K562 (cell line): ENCODE measurements around the gene DHRS2. TPM values are rescaled to one million over a fixed set of nuclear protein-coding genes. Genes with fewer than 3 reads are reported as not detected.

Source experiments
- BRCA1 ChIP-seq, 2 experiments: fragments of 450-650 bp in 1 of 2; sonication (generic) in 1 of 2; formaldehyde crosslinking in 1 of 2; IDR thresholded peaks; 2 replicates each; pipeline versions ENCODE4 v1.5.0 to v1.6.1; 2017 to 2020; ENCODE audit warnings: mild to moderate bottlenecking in 1 of 2, missing genetic modification reagents in 1 of 2
- BRF1 ChIP-seq: IDR thresholded peaks from 3 replicates; pipeline ENCODE4 v1.6.1; 2011; ENCODE audit warnings: borderline replicate concordance, mild to moderate bottlenecking; ENCODE audit not compliant: insufficient read length; ENCODE audit errors: extremely low read depth
- CTBP1 ChIP-seq: fragments of 450-650 bp; IDR thresholded peaks from 2 replicates; pipeline ENCODE4 v1.6.1; 2016; ENCODE audit warnings: borderline replicate concordance
- HEY1 ChIP-seq: fragments of 250-450 bp; sonication (Bioruptor Pico); IDR thresholded peaks from 2 replicates; pipeline ENCODE4 v1.5.0; 2020; ENCODE audit warnings: mild to moderate bottlenecking, moderate library complexity, borderline replicate concordance
- NR4A1 ChIP-seq, 2 experiments: fragments of 250-450 bp in 1 of 2; fragments of 450-650 bp in 1 of 2; sonication (Bioruptor Pico) in 1 of 2; IDR thresholded peaks; 2 replicates each; pipeline versions ENCODE4 v1.4.0 to v1.6.1; 2016 to 2020; ENCODE audit warnings: mild to moderate bottlenecking in 2 of 2, missing compliant biosample characterization in 1 of 2, missing genetic modification characterization in 1 of 2, moderate library complexity in 1 of 2
- NRF1 ChIP-seq, 2 experiments: fragments of 450-650 bp; IDR thresholded peaks in 1 of 2; conservative IDR thresholded peaks in 1 of 2; 2 replicates each; pipeline ENCODE4 v1.6.1; 2014; ENCODE audit warnings: mild to moderate bottlenecking in 2 of 2
- PRDM10 ChIP-seq: fragments of 450-650 bp; IDR thresholded peaks from 2 replicates; pipeline ENCODE4 v1.6.1; 2018; ENCODE audit not compliant: partially characterized antibody
- PTTG1 ChIP-seq: fragments of 450-650 bp; IDR thresholded peaks from 2 replicates; pipeline ENCODE4 v1.6.1; 2016; ENCODE audit warnings: low read depth, mild to moderate bottlenecking, missing genetic modification characterization, missing compliant biosample characterization
- RBM34 ChIP-seq: fragments of 200-400 bp; formaldehyde crosslinking; IDR thresholded peaks from 2 replicates; pipeline ENCODE4 v1.6.1; 2018; ENCODE audit warnings: low read length, borderline replicate concordance; ENCODE audit not compliant: insufficient read depth
- SAFB ChIP-seq: fragments of 200-400 bp; formaldehyde crosslinking; IDR thresholded peaks from 2 replicates; pipeline ENCODE4 v1.6.1; 2017; ENCODE audit warnings: low read depth, low read length, borderline replicate concordance
- SETDB1 ChIP-seq: IDR thresholded peaks from one replicate; pipeline ENCODE4 v1.6.1; 2012; ENCODE audit warnings: low read length, control low read depth, inconsistent platforms
- SMARCA5 ChIP-seq: fragments of 450-650 bp; IDR thresholded peaks from 2 replicates; pipeline ENCODE4 v1.6.1; 2016
- SREBF2 ChIP-seq: sonication (generic); formaldehyde crosslinking; IDR thresholded peaks from 2 replicates; pipeline ENCODE4 v1.4.0; 2020; ENCODE audit warnings: mild to moderate bottlenecking, missing genetic modification reagents
- TGIF2 ChIP-seq: sonication (generic); formaldehyde crosslinking; IDR thresholded peaks from 2 replicates; pipeline ENCODE4 v1.8.1; 2022; ENCODE audit warnings: mild to moderate bottlenecking, missing genetic modification reagents, moderate library complexity
- ZNF766 ChIP-seq: fragments of 200-800 bp; sonication (Bioruptor generic); conservative IDR thresholded peaks from 2 replicates; pipeline ENCODE4 v1.6.1; 2016; ENCODE audit warnings: missing genetic modification characterization, missing compliant biosample characterization
- ZNF778 ChIP-seq: fragments of 450-650 bp; formaldehyde crosslinking; IDR thresholded peaks from 2 replicates; pipeline ENCODE4 v1.4.0; 2020; ENCODE audit warnings: mild to moderate bottlenecking, moderate library complexity
- polyA plus RNA-seq, 8 experiments: library from polyadenylated mRNA; depleted of rRNA in 4 of 8; stranded (reverse) in 5 of 8; unstranded in 3 of 8; fragments of >200 nt; fragmentation: Nextera tagmentation in 2 of 8; fragmentation: Illumina TruSeq in 1 of 8; extraction: Ambion mirVana in 2 of 8; extraction: Trizol in 1 of 8; gene quantifications; 2 replicates each; pipeline versions ENCODE4 v1.2.1 to v1.2.3, GENCODE V29; 2011 to 2014; ENCODE audit warnings: inconsistent platforms in 1 of 8, missing spikeins in 1 of 8
- total RNA-seq, 7 experiments: library from RNA; depleted of rRNA in 6 of 7; stranded (reverse); fragments of >200 nt in 6 of 7; fragmentation: Illumina TruSeq in 2 of 7; extraction: Trizol in 2 of 7; gene quantifications; 2 replicates each; pipeline versions ENCODE4 v1.2.1 to v1.2.3, GENCODE V29; 2011 to 2021; ENCODE audit warnings: low replicate concordance in 1 of 7
- TF ChIP-seq, protein P1 (sequence below): fragments of 450-650 bp; IDR thresholded peaks from 2 replicates; pipeline ENCODE4 v1.7.1; 2018; ENCODE audit warnings: mild to moderate bottlenecking, low read depth; ENCODE audit not compliant: partially characterized antibody
- TF ChIP-seq, protein P2 (sequence below): fragments of 450-650 bp; formaldehyde crosslinking; IDR thresholded peaks from 2 replicates; pipeline ENCODE4 v1.4.0; 2022; ENCODE audit warnings: mild to moderate bottlenecking, moderate library complexity

The DHRS2 gene
- total and polyA plus RNA-seq, 9 of the 15 experiments (the other 6 are each of a cell fraction or from before 2014, with no cell fraction given), result 2.9 to 96.8 (median 64.4) TPM

- TF ChIP-seq PRDM10 (no peak), TGIF2 (CRISPR knock-in tag) (no peak), HEY1 (CRISPR knock-in tag) (no peak), NRF1 (conservative IDR thresholded peaks at IDR 0.05 in 1 of 2, IDR thresholded peaks at IDR 0.05 in 1 of 2) (peak in 1 of 2 experiments; percentile 45; a peak in 1 of 4 replicates), SMARCA5 (no peak), SETDB1 (no peak), BRCA1 (IDR thresholded peaks at IDR 0.05) (no peak), BRCA1 (CRISPR knock-in tag; IDR thresholded peaks at IDR 0.05) (no peak), ZNF766 (peak; percentile 38; the same call in 1 of the 2 replicates), SREBF2 (CRISPR knock-in tag) (no peak), BRF1 (no peak), RBM34 (no peak), ZNF778 (CRISPR knock-in tag) (no peak), SAFB (no peak), CTBP1 (peak; percentile 46; the same call in 1 of the 2 replicates), NR4A1 (CRISPR knock-in tag; IDR thresholded peaks at IDR 0.05) (no peak), NR4A1 (tag; IDR thresholded peaks at IDR 0.05) (no peak; the same call in 1 of the 2 replicates), PTTG1 (tag) (no peak)
- TF ChIP-seq, protein P1, sequence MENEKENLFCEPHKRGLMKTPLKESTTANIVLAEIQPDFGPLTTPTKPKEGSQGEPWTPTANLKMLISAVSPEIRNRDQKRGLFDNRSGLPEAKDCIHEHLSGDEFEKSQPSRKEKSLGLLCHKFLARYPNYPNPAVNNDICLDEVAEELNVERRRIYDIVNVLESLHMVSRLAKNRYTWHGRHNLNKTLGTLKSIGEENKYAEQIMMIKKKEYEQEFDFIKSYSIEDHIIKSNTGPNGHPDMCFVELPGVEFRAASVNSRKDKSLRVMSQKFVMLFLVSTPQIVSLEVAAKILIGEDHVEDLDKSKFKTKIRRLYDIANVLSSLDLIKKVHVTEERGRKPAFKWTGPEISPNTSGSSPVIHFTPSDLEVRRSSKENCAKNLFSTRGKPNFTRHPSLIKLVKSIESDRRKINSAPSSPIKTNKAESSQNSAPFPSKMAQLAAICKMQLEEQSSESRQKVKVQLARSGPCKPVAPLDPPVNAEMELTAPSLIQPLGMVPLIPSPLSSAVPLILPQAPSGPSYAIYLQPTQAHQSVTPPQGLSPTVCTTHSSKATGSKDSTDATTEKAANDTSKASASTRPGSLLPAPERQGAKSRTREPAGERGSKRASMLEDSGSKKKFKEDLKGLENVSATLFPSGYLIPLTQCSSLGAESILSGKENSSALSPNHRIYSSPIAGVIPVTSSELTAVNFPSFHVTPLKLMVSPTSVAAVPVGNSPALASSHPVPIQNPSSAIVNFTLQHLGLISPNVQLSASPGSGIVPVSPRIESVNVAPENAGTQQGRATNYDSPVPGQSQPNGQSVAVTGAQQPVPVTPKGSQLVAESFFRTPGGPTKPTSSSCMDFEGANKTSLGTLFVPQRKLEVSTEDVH, result no peak
- TF ChIP-seq, protein P2, sequence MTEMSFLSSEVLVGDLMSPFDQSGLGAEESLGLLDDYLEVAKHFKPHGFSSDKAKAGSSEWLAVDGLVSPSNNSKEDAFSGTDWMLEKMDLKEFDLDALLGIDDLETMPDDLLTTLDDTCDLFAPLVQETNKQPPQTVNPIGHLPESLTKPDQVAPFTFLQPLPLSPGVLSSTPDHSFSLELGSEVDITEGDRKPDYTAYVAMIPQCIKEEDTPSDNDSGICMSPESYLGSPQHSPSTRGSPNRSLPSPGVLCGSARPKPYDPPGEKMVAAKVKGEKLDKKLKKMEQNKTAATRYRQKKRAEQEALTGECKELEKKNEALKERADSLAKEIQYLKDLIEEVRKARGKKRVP (CRISPR knock-in tag), result peak; percentile 98
Measured at GRCh38 chr14:23694085-23694948, 58.2 kb downstream of the DHRS2 start (continued).
